Large intestine (tissue), 3 donors: ENCODE measurements around the gene CARMIL1. TPM values are rescaled to one million over a fixed set of nuclear protein-coding genes. Genes with fewer than 3 reads are reported as not detected.

Experiments
- DNase-seq, 2 donors: peaks; one replicate each; pipeline versions ENCODE4 v3.0.0 to v3.0.0-alpha.2; 2013
- H3K27ac ChIP-seq: one replicate; pipeline ENCODE4 v1.5.1; 2013; ENCODE audit warnings: low read length
- H3K27me3 ChIP-seq: 2 replicates; pipeline ENCODE4 v1.6.1; 2013; ENCODE audit warnings: low read length; ENCODE audit not compliant: control insufficient read depth, insufficient read depth
- H3K36me3 ChIP-seq: 2 replicates; pipeline ENCODE4 v1.6.1; 2013; ENCODE audit warnings: low read length; ENCODE audit not compliant: control insufficient read depth, insufficient read depth
- H3K4me1 ChIP-seq: one replicate; pipeline ENCODE4 v1.6.1; 2013; ENCODE audit warnings: low read length; ENCODE audit not compliant: control insufficient read depth, insufficient read depth
- H3K4me3 ChIP-seq: one replicate; pipeline ENCODE4 v1.5.1; 2013; ENCODE audit warnings: low read length
- H3K9me3 ChIP-seq: one replicate; pipeline ENCODE4 v1.6.1; 2013; ENCODE audit warnings: mild to moderate bottlenecking, low read depth, low read length, moderate library complexity; ENCODE audit not compliant: control insufficient read depth
- WGBS: methylation state at CpG from one replicate; pipeline ENCODE4 v1.1.5; 2013; ENCODE audit warnings: low lambda C conversion rate; ENCODE audit not compliant: insufficient coverage; 5-methylcytosine and 5-hydroxymethylcytosine counted together
- polyA plus RNA-seq: library from polyadenylated mRNA; unstranded; fragments of 120-200 nt; gene quantifications from one replicate; pipeline ENCODE4 v1.2.1, GENCODE V29; 2013

CARMIL1 gene
- polyA plus RNA-seq, 1 donor: 32.2 TPM

DNA sequence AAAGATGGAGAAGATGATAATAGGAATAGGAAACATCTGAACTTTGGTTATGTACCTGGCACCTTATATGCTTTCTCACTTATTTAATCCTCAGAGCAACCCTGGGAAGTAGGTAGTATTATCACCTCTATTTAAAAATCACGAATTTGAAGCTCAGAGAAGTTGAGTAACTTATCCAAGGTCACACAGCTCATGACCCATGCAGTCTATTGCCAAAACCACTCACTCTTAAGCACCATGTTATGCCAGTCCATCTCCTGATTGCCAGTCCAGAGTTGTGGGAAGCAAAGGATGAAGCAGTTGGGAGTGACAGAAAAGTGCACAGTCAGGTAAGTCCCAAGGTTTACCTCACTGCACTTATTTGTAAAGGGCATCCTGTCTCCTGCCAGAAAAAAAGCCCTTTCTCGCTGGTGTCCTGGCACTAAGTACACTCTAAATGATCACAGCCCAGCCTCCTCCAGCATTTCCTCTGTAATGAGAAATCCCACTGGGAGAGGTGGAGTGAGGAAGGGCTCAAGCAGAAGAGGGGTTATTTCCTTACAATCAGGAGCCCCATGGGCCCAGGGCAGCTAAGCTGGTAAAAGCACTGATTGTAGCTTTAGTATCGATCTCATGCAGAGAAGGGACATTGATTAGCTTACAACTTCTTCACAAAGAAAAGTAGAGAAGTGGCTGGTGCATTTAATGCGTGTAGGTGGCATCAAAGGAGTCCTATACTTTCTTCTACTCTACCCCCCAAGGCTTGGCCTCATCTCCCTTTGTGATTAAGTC, 351.5 kb downstream of the CARMIL1 start:
- Histone ChIP-seq H3K27me3 (no peaks in the 10 kb centered on the region), H3K4me1 (peaks cover 14% of the 10 kb centered on the region), H3K27ac (no peak overlapping the region), H3K36me3 (no peaks in the 10 kb centered on the region), H3K9me3 (no peaks in the 10 kb centered on the region), H3K4me3 (no peak overlapping the region)
- DNase-seq: no peak
- no CpG with 5 or more reads among the region's 4 CpGs for WGBS

DNA sequence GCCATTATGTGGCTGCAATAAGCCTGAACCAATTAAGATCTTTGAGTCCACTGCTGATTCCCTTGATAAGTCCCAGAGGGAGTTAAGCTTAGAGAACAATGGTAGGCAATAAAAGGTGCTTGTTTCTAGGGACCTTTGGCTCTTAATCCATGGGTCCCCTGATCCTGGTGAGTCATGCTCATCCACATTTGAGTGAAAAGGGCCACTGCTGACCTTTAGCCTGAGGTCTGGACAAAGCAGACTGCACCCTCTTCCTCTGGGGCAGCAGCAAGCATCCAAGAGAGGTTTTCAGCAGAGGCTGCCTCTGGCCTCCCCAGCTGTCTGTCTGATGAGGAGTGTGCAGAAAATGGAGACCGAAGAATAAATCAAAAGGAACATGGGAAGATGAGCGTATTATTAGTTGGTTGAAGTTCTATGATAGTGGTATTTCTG, 356.7 kb downstream of the CARMIL1 start:
- peak; percentile 69 to 90 for DNase-seq
- no CpG with 5 or more reads among the region's 2 CpGs for WGBS

DNA sequence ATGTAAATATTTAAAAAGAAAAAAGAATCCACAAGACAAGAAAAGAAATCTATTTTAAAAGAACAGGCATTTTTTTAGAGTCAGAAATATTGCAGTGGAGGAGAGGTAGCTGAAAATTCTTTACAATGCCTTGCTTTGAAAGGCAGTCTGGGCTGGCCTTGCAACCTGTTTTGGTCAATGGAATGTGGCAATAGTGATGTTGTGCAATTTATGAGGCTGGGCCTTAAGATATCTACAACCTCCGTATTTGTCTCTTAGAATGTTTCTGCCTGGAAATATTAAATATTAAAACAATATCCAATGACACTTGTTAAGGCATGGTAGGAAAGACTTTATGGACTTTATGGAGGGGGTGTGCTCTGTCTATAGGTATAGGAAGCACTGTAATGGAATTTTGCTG, 358.0 kb downstream of the CARMIL1 start:
- H3K27ac ChIP-seq: no peak overlapping the region
- no peak overlapping the region for H3K4me3 ChIP-seq
- no peaks in the 10 kb centered on the region for H3K27me3 ChIP-seq
- 20% methylated on average over 1 of the region's 1 CpG for WGBS
- H3K36me3 ChIP-seq: no peaks in the 10 kb centered on the region
- DNase-seq: no peak
- no peaks in the 10 kb centered on the region for H3K9me3 ChIP-seq
- peaks cover 19% of the 10 kb centered on the region for H3K4me1 ChIP-seq

More for the DNA sequence above, 356.7 kb downstream of the CARMIL1 start:
- Histone ChIP-seq H3K9me3 (no peaks in the 10 kb centered on the region), H3K27me3 (no peaks in the 10 kb centered on the region), H3K4me3 (no peak overlapping the region), H3K36me3 (no peaks in the 10 kb centered on the region), H3K4me1 (peaks cover 19% of the 10 kb centered on the region), H3K27ac (peak overlapping the region; percentile 25)

DNA sequence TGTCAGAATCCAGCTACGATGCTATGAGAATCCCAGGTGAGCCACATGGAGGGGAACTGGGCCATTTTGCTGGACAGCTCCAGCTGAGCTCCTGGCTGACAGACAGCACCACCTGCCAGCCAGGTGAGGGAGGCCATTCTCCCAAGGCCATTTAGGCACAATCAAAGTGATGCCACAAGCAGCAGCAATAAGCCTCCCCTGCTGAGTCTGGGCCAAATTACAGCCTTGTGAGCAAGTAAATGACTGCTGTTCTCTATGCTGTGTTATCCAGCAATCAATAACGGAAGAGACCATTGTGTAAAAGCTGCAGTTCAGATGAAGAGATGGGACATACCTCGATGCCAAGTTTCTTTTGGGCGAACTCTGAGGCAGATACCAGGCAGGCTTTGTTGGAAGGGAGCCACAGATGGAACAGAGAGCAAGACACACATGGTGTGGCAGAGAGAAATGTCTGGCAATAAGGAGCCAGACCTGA, 358.8 kb downstream of the CARMIL1 start:
- Histone ChIP-seq H3K4me1 (peaks cover 19% of the 10 kb centered on the region), H3K27me3 (no peaks in the 10 kb centered on the region), H3K36me3 (no peaks in the 10 kb centered on the region), H3K4me3 (no peak overlapping the region), H3K27ac (no peak overlapping the region), H3K9me3 (no peaks in the 10 kb centered on the region)
- DNase-seq: peak in 1 of 2 donors; percentile 41
- no CpG with 5 or more reads among the region's 4 CpGs for WGBS

DNA sequence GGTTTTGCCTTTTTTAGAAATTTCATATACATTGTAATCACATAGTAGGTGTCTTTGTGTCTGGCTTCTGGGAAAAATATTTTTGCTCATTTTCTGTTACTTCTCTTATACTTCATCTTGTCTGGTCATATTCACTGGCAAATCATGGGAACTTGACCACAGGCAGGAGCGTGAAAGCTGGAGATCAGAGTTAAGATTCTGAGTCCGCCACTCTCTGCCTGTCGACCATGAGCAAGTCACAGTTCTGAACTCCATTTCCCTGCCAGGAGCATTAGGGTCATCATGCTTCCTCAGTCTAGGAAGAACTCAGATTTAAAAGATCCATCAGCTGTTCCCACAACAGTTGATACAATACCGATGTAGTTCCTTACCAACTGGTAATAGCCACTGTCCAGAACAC, 360.5 kb downstream of the CARMIL1 start:
- Histone ChIP-seq H3K9me3 (no peaks in the 10 kb centered on the region), H3K36me3 (no peaks in the 10 kb centered on the region), H3K4me1 (peaks cover 14% of the 10 kb centered on the region), H3K27ac (no peak overlapping the region), H3K27me3 (no peaks in the 10 kb centered on the region), H3K4me3 (no peak overlapping the region)
- DNase-seq: no peak
- no CpG with 5 or more reads among the region's 4 CpGs for WGBS

DNA sequence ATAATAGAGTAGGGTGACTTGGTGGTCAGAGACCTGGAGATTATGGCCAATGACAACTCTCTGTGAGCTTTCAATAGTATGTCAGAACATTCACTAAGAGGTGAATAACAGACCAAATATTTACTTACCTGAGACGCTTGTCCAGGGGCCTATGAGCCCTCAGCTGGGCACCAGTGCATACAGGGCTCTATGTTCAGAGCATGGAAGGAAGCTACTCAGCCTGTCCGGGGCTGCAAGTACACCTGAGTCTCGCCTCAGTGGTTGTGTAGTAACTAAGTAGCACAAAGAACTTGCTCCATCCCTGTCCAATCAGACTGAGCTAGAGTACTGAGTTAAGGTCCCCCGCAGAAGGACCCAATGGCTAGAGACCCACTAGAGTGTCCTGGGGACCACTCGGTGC, 361.3 kb downstream of the CARMIL1 start:
- no peaks in the 10 kb centered on the region for H3K9me3 ChIP-seq
- H3K36me3 ChIP-seq: no peaks in the 10 kb centered on the region

DNA sequence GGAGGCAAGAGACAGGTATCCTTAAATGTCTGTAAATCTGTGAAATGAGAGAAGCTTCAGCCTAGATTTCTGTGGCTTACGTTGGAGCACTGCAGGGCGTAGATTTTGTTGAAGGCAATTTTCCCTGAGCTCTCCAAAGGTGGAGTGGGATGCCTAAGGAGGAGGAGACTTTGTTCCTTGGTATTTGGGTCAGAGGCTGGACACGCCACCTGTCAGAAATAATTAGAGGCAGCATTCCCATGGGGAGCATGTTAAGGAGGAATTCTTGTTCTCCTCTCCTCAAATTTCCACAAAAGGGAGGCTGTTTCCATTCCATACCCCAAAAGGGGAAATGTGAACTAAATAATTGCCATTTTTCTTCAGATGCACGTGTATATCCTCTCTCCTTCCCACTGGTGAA, 361.7 kb downstream of the CARMIL1 start:
- Histone ChIP-seq H3K27ac (no peak overlapping the region), H3K27me3 (no peaks in the 10 kb centered on the region)

More for the DNA sequence above, 361.3 kb downstream of the CARMIL1 start:
- no peak overlapping the region for H3K27ac ChIP-seq
- H3K27me3 ChIP-seq: no peaks in the 10 kb centered on the region
- no peak for DNase-seq
- H3K4me3 ChIP-seq: no peak overlapping the region
- WGBS: 100% methylated on average over 1 of the region's 5 CpGs
- H3K4me1 ChIP-seq: peaks cover 6% of the 10 kb centered on the region

DNA sequence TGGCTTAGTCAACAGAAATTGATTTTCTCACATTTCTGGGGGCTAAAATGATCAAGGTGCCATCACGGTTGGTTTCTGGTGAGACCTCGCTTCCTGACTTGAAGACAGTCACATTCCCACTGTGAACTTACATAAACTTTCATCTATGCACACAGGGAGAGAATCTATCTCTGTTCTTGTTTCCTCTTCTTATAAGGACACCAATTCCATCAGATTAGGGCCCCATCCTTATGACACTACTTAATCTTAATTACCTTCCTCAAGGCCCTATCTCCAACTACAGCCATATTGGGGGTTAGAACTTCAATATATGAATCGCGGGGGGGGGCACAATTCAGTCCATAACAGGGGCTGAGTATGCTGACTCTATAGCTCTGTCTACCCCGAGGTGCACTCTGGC, 362.2 kb downstream of the CARMIL1 start:
- no peaks in the 10 kb centered on the region for H3K9me3 ChIP-seq
- no peaks in the 10 kb centered on the region for H3K36me3 ChIP-seq
- no peak overlapping the region for H3K27ac ChIP-seq
- WGBS: 100% methylated on average over 1 of the region's 5 CpGs
- no peaks in the 10 kb centered on the region for H3K27me3 ChIP-seq
- no peak overlapping the region for H3K4me3 ChIP-seq
- peaks cover 3% of the 10 kb centered on the region for H3K4me1 ChIP-seq
- no peak for DNase-seq

More for the DNA sequence above, 361.7 kb downstream of the CARMIL1 start:
- Histone ChIP-seq H3K4me1 (peaks cover 5% of the 10 kb centered on the region), H3K9me3 (no peaks in the 10 kb centered on the region), H3K36me3 (no peaks in the 10 kb centered on the region), H3K4me3 (no peak overlapping the region)
- WGBS: no CpG with 5 or more reads among the region's 4 CpGs
- no peak for DNase-seq

DNA sequence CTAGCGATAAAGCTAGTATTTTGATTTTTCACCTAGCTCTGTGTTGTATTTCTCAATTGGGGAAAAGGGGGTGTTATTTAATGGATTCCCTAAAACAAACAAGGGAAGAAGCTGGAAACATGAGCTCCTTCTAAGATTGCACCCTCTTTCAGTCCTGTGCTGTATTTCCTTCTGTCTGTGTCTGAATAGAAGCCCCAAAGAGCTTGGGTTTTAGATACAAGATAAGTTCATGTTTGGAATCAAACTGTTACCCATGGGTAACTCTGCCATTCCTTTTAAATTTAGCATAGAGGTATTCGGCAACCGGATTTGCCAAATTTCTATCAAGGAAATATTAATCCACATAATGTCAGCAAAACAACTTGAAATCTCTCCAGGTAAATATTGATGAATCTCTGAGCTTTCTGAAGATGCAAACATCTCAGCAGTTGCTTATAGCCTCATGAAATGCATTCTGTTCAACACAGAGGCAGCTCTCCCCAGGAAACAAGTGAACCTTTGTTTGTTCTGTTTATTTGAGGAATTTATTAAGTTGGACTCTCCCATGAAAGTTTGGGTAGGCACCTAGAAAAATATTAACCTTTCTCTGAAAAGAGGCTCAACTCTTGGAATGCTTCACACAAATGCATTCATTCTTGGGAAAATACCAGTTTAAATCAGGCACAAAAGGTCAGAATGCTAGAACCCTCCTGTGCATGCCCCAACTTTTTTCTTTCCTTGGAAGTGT, 362.9 kb downstream of the CARMIL1 start:
- no peaks in the 10 kb centered on the region for H3K36me3 ChIP-seq
- H3K4me3 ChIP-seq: no peak overlapping the region
- H3K27me3 ChIP-seq: no peaks in the 10 kb centered on the region
- no peaks in the 10 kb centered on the region for H3K4me1 ChIP-seq
- no peaks in the 10 kb centered on the region for H3K9me3 ChIP-seq
- 19% methylated on average over 2 of the region's 3 CpGs for WGBS
- peak in 1 of 2 donors; percentile 22 for DNase-seq
- no peak overlapping the region for H3K27ac ChIP-seq

DNA sequence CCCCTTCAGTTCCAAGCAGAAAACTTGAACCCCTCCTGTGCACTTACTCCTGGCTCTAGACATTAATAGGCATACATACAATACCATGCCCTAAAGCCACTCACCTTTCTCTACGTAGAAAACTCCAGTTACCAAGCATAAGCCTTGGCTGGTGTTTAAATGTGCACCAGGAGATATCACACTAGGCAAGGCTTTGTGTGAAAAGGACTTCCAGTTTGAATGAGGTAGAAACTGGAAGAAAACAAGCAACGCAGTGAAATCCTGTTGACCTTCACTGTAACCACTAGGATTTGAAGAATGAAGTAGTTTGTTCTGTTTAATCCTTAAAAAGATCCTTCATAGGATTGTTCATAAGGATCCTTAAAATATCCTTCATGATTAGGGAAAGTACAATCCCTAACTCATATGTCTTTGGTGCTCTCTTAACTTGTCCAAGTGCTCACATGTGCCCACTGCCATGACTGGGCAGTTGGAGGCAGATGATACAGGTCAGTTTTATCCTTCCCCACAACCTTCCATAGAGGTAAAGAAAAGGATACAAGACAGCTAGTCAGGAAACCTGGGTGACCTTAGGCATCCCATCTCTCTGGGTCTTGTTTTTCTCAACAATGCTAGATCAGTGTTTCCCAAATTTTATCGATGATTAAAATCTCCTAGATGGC, 363.6 kb downstream of the CARMIL1 start:
- no peak overlapping the region for H3K27ac ChIP-seq
- no peak overlapping the region for H3K4me3 ChIP-seq
- no peaks in the 10 kb centered on the region for H3K27me3 ChIP-seq
- WGBS: 67% methylated on average over 2 of the region's 3 CpGs
- H3K9me3 ChIP-seq: no peaks in the 10 kb centered on the region
- no peaks in the 10 kb centered on the region for H3K36me3 ChIP-seq
- no peaks in the 10 kb centered on the region for H3K4me1 ChIP-seq
- no peak for DNase-seq
